Measurements from ENCODE around the gene KCNK7. TPM values are rescaled to one million over a fixed set of nuclear protein-coding genes. Genes with fewer than 3 reads are reported as not detected.

Gene KCNK7
- total RNA-seq, 6 donors from 2014 or later = 0.59 to 3.7 (median 1.7) TPM; not detected in 1

- H3K4me1 ChIP-seq = peaks cover 32 to 56% (median 40%) of the 10 kb centered on the region in 4 donors
- H3K27me3 ChIP-seq = no peaks in the 10 kb centered on the region
- 3% methylated on average over 8 to 15 of the region's 50 CpGs for WGBS, 2 donors
- DNase-seq = peak in 1 of 2 donors; percentile 94
- peak overlapping the region; percentile 94 to 100 (median 98) for H3K4me3 ChIP-seq
- peak overlapping the region; percentile 94 to 96 (median 95) for H3K27ac ChIP-seq
- no peak for TF ChIP-seq CTCF (IDR thresholded peaks at IDR 0.05)
- no peak for TF ChIP-seq POLR2AphosphoS5 (IDR thresholded peaks at IDR 0.05)
- no peak for TF ChIP-seq POLR2A (IDR thresholded peaks at IDR 0.05)
- TF ChIP-seq EP300 (IDR thresholded peaks at IDR 0.05) = no peak
- H3K9me3 ChIP-seq = no peaks in the 10 kb centered on the region
- ATAC-seq (ENCODE audit: low FRiP score in 2 of 2) = no peak
- H3K36me3 ChIP-seq = peaks cover 21 to 50% (median 41%) of the 10 kb centered on the region in 4 donors
Measured at GRCh38 chr11:65615950-65616574, 20.5 kb upstream of the KCNK7 start.

- peak within 1 kb of the TSS; percentile 94 to 96 (median 95) for H3K27ac ChIP-seq
- WGBS, 2 donors = 0 to 1% methylated on average over 33 to 40 of the region's 55 CpGs
- no peaks in the 10 kb centered on the region for H3K27me3 ChIP-seq
- H3K9me3 ChIP-seq = no peaks in the 10 kb centered on the region
- TF ChIP-seq POLR2A (IDR thresholded peaks at IDR 0.05) (peak in 3 of 4 donors; percentile 25 to 75 (median 57)), EP300 (IDR thresholded peaks at IDR 0.05) (no peak), POLR2AphosphoS5 (IDR thresholded peaks at IDR 0.05) (peak; percentile 59 to 80), CTCF (IDR thresholded peaks at IDR 0.05) (peak in 1 of 6 experiments; percentile 28)
- ATAC-seq (ENCODE audit: low FRiP score in 2 of 2) (peak; percentile 89 to 95), DNase-seq (peak; percentile 95 to 100)
- peak within 1 kb of the TSS; percentile 94 to 100 (median 98) for H3K4me3 ChIP-seq
- peaks cover 37 to 59% (median 47%) of the 10 kb centered on the region in 4 donors for H3K4me1 ChIP-seq
- peaks cover 21 to 43% (median 34%) of the 10 kb centered on the region in 4 donors for H3K36me3 ChIP-seq
Measured at GRCh38 chr11:65615229-65615949, 19.8 kb upstream of the KCNK7 start, which contains the start of gene PCNX3. Gene PCNX3 (plus strand): TSS chr11:65615776. CDS start chr11:65616312, 536 bp downstream.

- TF ChIP-seq POLR2AphosphoS5 (IDR thresholded peaks at IDR 0.05) = no peak
- no peak for TF ChIP-seq CTCF (IDR thresholded peaks at IDR 0.05)
- no peak for TF ChIP-seq EP300 (IDR thresholded peaks at IDR 0.05)
- no peak for TF ChIP-seq POLR2A (IDR thresholded peaks at IDR 0.05)
- peaks cover 9 to 39% (median 20%) of the 10 kb centered on the region in 4 donors for H3K36me3 ChIP-seq
- peak overlapping the region; percentile 64 to 100 (median 96) for H3K4me3 ChIP-seq
- ATAC-seq (ENCODE audit: low FRiP score in 2 of 2) = no peak
- H3K4me1 ChIP-seq = peaks cover 56 to 70% (median 66%) of the 10 kb centered on the region in 4 donors
- WGBS, 2 donors = 13 to 25% methylated on average over 4 to 30 of the region's 43 CpGs
- no peaks in the 10 kb centered on the region for H3K9me3 ChIP-seq
- H3K27ac ChIP-seq = peak overlapping the region; percentile 94 to 96 (median 95)
- DNase-seq = peak in 1 of 2 donors; percentile 88
- no peaks in the 10 kb centered on the region for H3K27me3 ChIP-seq
Measured at GRCh38 chr11:65613091-65613928, 17.7 kb upstream of the KCNK7 start.

- H3K9me3 ChIP-seq = no peaks in the 10 kb centered on the region
- no peak for TF ChIP-seq POLR2AphosphoS5 (IDR thresholded peaks at IDR 0.05)
- TF ChIP-seq CTCF (IDR thresholded peaks at IDR 0.05) = no peak
- TF ChIP-seq POLR2A (IDR thresholded peaks at IDR 0.05) = no peak
- no peak for TF ChIP-seq EP300 (IDR thresholded peaks at IDR 0.05)
- ATAC-seq (ENCODE audit: low FRiP score in 2 of 2) (no peak), DNase-seq (no peak)
- H3K4me1 ChIP-seq = peaks cover 61 to 75% (median 71%) of the 10 kb centered on the region in 4 donors
- H3K27me3 ChIP-seq = no peaks in the 10 kb centered on the region
- peaks cover 3 to 39% (median 20%) of the 10 kb centered on the region in 4 donors for H3K36me3 ChIP-seq
- 20 to 35% methylated on average over 2 to 7 of the region's 7 CpGs for WGBS, 2 donors
- H3K4me3 ChIP-seq = peak overlapping the region; percentile 64 to 100 (median 96)
- H3K27ac ChIP-seq = peak overlapping the region; percentile 94 to 96 (median 95)
Measured at GRCh38 chr11:65612691-65613090, 17.1 kb upstream of the KCNK7 start.
